ENCODE results near the gene FMN1.

Gene FMN1

DNA sequence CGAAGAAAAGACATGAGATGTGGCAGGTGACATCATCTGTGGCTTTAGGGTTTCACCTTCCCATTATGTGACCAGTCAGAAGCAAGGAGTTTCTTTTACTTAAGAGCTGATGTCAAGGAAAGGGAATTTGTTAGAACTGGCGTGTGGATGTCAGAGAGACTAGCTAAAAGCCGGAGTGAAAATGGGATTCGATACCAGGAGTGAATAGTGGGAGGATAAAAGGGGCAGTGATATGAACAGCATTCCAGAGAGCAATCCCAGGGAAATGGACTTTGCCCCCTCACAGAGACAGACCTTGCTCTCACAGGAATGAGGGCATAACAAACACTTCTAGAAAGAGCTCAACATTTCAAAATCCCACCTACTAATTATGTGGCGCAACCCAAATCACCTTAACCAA lies 5.9 kb upstream of the FMN1 start:
- no peak for DNase-seq (ENCODE audit: low read depth in 2 of 2, low spot score in 1 of 2)

GRCh38 chr15:33198541-33198940 lies 4.0 kb upstream of the FMN1 start:
- DNase-seq (ENCODE audit: low read depth in 2 of 2, low spot score in 1 of 2): no peak

GRCh38 chr15:33197636-33198035 lies 3.1 kb upstream of the FMN1 start:
- DNase-seq (ENCODE audit: low read depth in 2 of 2, low spot score in 1 of 2): no peak

GRCh38 chr15:33194237-33194636 lies 277 bp downstream of the FMN1 start:
- DNase-seq (ENCODE audit: low read depth in 2 of 2, low spot score in 1 of 2): no peak

DNA sequence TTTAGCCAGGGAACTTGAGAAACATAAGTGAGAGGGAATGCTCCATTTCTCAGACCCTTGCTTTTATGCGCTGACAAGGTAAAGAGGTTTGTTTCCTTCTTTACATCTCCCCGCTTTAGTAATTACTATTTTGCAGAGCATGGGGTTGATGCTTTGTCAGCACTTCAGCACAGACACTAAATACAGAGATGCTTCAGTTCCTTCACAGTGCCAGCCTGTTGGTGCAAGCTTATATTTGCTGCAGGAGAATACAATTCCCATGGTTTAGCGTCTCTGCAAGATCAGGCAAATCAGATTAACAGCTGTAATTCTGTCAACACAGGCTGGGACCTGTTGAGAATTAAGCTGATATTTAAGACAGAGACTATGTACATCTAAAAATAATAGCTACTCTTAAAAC lies 2.9 kb downstream of the FMN1 start:
- DNase-seq (ENCODE audit: low read depth in 2 of 2, low spot score in 1 of 2): no peak

- no peak for DNase-seq (ENCODE audit: low read depth in 2 of 2, low spot score in 1 of 2)
These were observed 4.0 kb downstream of the FMN1 start for GRCh38 chr15:33190539-33190938.

GRCh38 chr15:33188641-33189257 lies 5.8 kb downstream of the FMN1 start:
- no peak for DNase-seq (ENCODE audit: low read depth in 2 of 2, low spot score in 1 of 2)

DNA sequence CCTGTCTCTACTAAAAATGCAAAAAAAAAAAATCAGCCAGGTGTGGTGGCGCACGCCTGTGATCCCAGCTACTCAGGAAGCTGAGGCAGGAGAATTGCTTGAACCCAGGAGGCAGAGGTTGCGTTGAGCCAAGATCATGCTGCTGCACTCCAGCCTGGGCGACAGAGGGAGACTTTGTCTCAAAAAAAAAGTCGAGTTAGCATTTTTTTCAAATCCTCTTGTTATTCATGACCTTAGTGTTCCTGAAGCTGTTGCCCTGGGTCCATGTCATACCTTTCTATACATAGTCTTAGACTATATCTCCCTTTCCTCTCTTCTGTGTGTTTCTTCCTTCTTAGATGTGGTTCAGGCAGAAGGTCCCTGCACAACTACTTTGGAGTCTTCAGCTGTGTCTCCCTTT lies 6.4 kb downstream of the FMN1 start:
- DNase-seq (ENCODE audit: low read depth in 2 of 2, low spot score in 1 of 2): no peak

DNA sequence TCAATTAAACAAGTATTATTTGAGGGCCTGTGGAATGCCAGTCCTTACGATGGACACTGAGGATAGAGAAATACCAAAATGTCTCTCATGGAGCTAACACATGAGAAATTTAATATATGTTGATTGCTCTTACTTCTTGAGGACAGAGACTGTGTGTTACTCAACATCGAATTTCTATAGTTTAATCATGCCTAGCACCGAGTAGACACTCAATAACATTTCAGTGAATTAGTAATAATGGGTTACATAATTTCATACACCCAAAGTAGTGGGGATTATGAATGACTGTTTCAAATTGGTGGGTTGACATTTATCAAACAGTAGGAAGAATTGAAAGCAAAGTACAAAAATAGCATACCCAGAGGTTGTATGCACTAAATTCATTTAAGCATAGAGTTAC lies 11.2 kb downstream of the FMN1 start:
- DNase-seq (ENCODE audit: low read depth in 2 of 2, low spot score in 1 of 2): no peak

DNA sequence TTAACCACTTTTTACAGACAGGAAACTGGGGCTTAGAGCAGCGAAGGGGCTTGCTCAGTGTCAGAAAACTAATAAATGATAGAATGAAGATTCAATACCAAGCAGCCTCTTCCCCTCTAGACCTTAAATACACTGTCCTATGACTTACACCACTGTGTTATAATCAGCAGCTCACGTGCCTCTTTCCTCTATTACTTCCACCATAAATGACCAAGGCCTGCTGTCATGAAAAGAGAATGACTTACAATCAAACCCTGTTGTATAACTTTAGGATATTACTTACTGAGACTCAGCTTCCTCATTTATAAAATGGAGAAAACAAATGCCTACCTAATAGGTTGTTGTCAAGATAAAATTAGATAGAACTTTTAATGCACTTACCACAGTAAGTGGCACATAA lies 11.6 kb downstream of the FMN1 start:
- DNase-seq (ENCODE audit: low read depth in 2 of 2, low spot score in 1 of 2): no peak

DNA sequence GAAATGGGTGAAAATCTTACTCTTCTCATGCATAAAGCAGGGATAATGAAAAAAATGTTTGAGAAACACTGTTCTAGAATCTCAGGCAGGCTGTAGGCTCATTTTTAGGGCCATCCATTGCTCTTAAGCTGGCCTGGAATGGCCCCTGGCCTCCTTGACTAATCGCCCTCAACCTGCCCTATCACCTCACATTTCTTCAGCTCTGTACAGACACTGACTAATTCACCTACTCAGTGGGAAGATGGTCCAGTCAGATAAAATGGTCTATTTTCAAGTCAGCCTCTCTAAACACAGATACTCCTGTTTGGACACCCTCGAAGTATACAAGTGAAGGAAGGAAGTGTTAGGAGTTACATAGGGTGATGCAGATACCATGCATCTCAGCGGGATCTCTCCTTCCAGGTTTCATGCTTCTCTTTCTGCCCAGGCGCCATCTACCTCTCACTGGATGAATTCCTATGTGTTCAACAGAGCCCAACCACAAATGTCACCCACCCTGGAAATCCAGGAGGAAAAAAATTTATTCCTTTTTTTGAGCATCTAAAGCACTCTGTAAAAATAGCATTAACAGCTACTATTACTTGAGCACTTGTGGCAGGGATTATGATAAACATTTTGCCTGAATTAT lies 12.1 kb downstream of the FMN1 start:
- no peak for DNase-seq (ENCODE audit: low read depth in 2 of 2, low spot score in 1 of 2)

DNA sequence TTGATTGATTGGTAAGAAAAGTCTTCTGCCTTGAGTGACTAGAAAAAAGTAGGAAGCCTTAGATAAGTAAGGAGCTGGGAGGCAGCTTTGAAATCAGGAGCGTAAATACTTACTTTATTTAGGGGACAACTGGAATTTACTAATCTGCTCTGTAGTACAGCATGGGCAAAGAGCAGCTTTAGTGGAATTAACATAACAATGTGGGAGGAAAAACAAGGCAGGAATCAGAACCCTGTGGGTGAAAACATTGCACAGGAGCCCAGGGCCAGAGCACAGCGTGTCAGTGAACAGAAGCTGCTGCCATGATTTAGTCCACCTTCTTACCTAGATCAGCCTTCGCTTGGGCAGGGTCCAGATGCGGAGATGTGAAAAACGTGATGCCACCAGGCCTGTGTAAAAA lies 14.6 kb downstream of the FMN1 start:
- no peak for DNase-seq (ENCODE audit: low read depth in 2 of 2, low spot score in 1 of 2)

DNA sequence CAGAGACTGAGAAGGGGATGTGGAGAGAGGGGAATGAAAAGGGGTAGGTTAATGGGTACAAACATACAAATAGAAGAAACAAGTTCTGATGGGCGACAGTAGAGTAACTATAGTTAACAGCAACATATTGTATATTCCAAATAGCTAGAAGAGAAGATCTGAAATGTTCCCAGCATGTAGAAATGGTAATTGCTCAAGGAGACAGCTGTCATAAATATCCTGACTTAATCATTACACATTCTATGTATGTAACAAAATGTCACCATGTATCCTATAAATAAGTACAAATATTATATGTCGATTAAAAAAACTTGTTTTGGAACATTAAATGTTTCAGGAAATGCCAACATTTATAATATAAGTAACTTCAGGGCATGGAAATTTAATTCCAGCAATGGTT lies 23.3 kb downstream of the FMN1 start:
- DNase-seq (ENCODE audit: low read depth in 2 of 2, low spot score in 1 of 2): no peak

DNA sequence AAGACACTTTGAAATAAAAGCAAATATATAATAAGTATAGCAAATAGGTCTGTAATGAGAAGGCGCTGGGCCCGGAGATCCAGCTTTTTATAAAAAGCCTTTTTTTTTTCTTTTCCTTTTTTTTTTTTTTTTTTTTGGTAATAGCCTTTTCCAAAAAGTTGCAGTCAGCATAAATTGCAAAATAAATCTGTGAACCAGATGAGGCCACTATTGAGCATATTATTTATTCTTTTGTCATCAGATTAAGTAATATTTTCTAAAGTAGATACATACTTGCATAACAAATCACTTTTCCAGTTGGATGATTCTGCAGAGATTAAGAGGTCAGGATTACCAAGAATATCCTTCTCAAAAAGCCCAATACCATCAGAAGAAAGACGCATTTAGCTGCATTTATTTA lies 24.9 kb downstream of the FMN1 start:
- DNase-seq (ENCODE audit: low read depth in 2 of 2, low spot score in 1 of 2): no peak

- no peak for DNase-seq (ENCODE audit: low read depth in 2 of 2, low spot score in 1 of 2)
These were observed 26.1 kb downstream of the FMN1 start for GRCh38 chr15:33168444-33168843.

- no peak for DNase-seq (ENCODE audit: low read depth in 2 of 2, low spot score in 1 of 2)
These were observed 30.7 kb downstream of the FMN1 start for GRCh38 chr15:33163816-33164215.

- no peak for DNase-seq (ENCODE audit: low read depth in 2 of 2, low spot score in 1 of 2)
These were observed 33.3 kb downstream of the FMN1 start for GRCh38 chr15:33161209-33161608.

DNA sequence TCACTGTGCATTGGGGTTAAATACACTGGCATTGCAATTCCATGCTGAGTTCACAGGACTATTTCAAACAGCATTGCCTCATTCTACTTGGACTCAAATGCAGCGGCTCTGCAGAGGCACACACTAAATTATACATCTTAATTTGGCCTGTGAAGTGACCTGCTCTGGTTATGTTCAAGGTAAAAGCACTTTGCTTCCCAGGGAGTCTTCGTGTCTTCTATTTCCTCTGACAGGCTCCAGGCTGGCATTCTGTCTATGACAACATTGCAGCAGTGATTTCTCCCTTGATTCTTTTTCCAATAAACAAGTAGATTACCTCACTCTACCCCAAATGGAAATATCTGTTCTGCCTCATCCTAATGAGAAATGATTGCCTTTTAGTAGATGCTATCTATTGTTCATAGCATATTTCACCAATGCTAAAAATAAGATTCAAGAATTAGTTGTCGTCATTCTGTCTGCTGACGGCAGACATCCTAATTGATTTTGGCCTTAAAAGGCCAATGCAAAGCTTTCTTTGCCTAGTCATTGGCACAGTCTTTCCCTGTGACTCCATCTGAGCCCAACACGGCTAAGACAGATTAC lies 33.8 kb downstream of the FMN1 start:
- DNase-seq (ENCODE audit: low read depth in 2 of 2, low spot score in 1 of 2): no peak

GRCh38 chr15:33159726-33160453 lies 34.6 kb downstream of the FMN1 start:
- DNase-seq (ENCODE audit: low read depth in 2 of 2, low spot score in 1 of 2): no peak

- no peak for DNase-seq (ENCODE audit: low read depth in 2 of 2, low spot score in 1 of 2)
These were observed 36.1 kb downstream of the FMN1 start for GRCh38 chr15:33158366-33158765.

DNA sequence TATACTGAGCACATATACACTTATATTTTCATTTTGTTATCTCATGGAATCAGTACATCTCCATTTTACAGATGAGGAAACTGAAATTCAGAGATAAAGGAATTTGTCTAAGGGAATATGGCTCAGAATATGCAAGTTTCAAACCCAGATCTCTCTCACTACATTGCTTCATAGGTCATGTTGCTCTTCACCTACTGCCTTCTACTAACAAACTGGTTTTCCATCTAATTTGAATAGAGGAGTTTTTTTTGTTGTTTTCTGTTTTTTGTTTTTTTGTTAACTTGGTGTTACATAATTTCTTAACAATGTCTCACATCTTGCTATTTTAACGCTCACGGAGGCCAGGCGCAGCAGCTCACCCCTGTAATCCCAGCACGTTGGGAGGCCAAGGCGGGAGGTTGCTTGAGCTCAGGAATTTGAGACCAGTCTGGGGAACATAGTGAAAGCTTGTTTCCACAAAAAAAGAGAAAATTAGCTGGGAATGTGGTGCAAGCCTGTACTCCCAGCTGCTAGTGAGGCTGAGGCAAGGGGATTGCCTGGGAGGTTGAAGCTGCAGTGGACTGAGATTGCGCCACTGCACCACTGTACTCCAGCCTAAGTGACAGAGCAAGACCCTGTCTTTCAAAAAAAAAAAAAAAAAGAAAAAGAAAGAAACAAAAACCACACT lies 37.0 kb downstream of the FMN1 start:
- no peak for DNase-seq (ENCODE audit: low read depth in 2 of 2, low spot score in 1 of 2)
